CD14-positive monocyte (primary cell): ENCODE data around the gene OSCAR. TPM values are rescaled to one million over a fixed set of nuclear protein-coding genes. Genes with fewer than 3 reads are reported as not detected.

ENCODE experiments used
- DNase-seq, 3 donors: peaks; one replicate each; pipeline ENCODE4 v3.0.0-alpha.2; 2011 to 2022
- H2AFZ ChIP-seq: 2 replicates; pipeline ENCODE4 v1.6.0; 2012; ENCODE audit warnings: mild to moderate bottlenecking, low read depth, low read length, inconsistent platforms; ENCODE audit not compliant: insufficient read depth, poor library complexity, severe bottlenecking
- H3K27ac ChIP-seq, 2 donors: 1 replicate in 1 of 2; 2 replicates in 1 of 2; pipeline ENCODE4 v1.5.1; 2012 to 2013; ENCODE audit warnings: low read length in 2 of 2, control low read depth in 1 of 2, inconsistent platforms in 1 of 2, low read depth in 1 of 2, mild to moderate bottlenecking in 1 of 2
- H3K27me3 ChIP-seq, 2 donors: one replicate each; pipeline versions ENCODE4 v1.6.0 to v1.6.1; 2011 to 2013; ENCODE audit warnings: low read length in 2 of 2; ENCODE audit not compliant: control insufficient read depth in 2 of 2, insufficient read depth in 2 of 2
- H3K36me3 ChIP-seq, 2 donors: replicated peaks in 1 of 2; 1 replicate in 1 of 2; 2 replicates in 1 of 2; pipeline versions ENCODE4 v1.5.1 to v1.6.1; 2012 to 2013; ENCODE audit warnings: low read length in 2 of 2, control low read depth in 1 of 2, inconsistent platforms in 1 of 2, mild to moderate bottlenecking in 1 of 2; ENCODE audit not compliant: insufficient read depth in 2 of 2, control insufficient read depth in 1 of 2
- H3K4me1 ChIP-seq, 2 donors: 1 replicate in 1 of 2; 2 replicates in 1 of 2; pipeline versions ENCODE4 v1.5.1 to v1.6.1; 2012 to 2013; ENCODE audit warnings: low read length in 2 of 2, control low read depth in 1 of 2, inconsistent platforms in 1 of 2, mild to moderate bottlenecking in 1 of 2, moderate library complexity in 1 of 2; ENCODE audit not compliant: insufficient read depth in 2 of 2, control insufficient read depth in 1 of 2
- H3K4me2 ChIP-seq: replicated peaks from 2 replicates; pipeline ENCODE3; 2012; ENCODE audit warnings: low read length, moderate library complexity, mild to moderate bottlenecking; ENCODE audit not compliant: poor library complexity, severe bottlenecking; ENCODE audit errors: extremely low read depth
- H3K4me3 ChIP-seq, 3 experiments: fragments of 200-600 bp in 1 of 3; sonication (generic) in 1 of 3; replicated peaks in 1 of 3; 1 replicate in 2 of 3; 2 replicates in 1 of 3; pipeline ENCODE4 v1.5.1; 2011 to 2013; ENCODE audit warnings: low read length in 3 of 3, mild to moderate bottlenecking in 3 of 3, control low read depth in 2 of 3, low read depth in 2 of 3, inconsistent platforms in 1 of 3, moderate library complexity in 1 of 3
- H3K79me2 ChIP-seq: 2 replicates; pipeline ENCODE4 v1.6.0; 2012; ENCODE audit warnings: mild to moderate bottlenecking, control low read depth, inconsistent platforms, low read length, moderate library complexity; ENCODE audit not compliant: insufficient read depth
- H3K9ac ChIP-seq: 2 replicates; pipeline ENCODE4 v1.6.0; 2017; ENCODE audit warnings: low read length, mild to moderate bottlenecking; ENCODE audit not compliant: insufficient read depth, poor library complexity, severe bottlenecking
- H3K9me3 ChIP-seq, 2 donors: replicated peaks in 1 of 2; 1 replicate in 1 of 2; 2 replicates in 1 of 2; pipeline versions ENCODE4 v1.5.1 to v1.6.1; 2012 to 2013; ENCODE audit warnings: low read length in 2 of 2, control low read depth in 1 of 2; ENCODE audit not compliant: control insufficient read depth in 1 of 2, insufficient read depth in 1 of 2
- H4K20me1 ChIP-seq: 2 replicates; pipeline ENCODE4 v1.6.0; 2012; ENCODE audit warnings: mild to moderate bottlenecking, low read length, control low read depth, moderate library complexity; ENCODE audit not compliant: insufficient read depth
- H3K27ac Mint-ChIP-seq, 7 donors: one replicate each; pipeline ENCODE4 v1.8.0; 2020; ENCODE audit warnings: mild to moderate bottlenecking in 7 of 7, mixed read lengths in 7 of 7, moderate library complexity in 6 of 7, inconsistent platforms in 2 of 7
- H3K27me3 Mint-ChIP-seq, 3 donors: one replicate each; pipeline ENCODE4 v1.8.0; 2021 to 2022; ENCODE audit warnings: low read depth in 3 of 3, mild to moderate bottlenecking in 3 of 3, mixed read lengths in 3 of 3, moderate library complexity in 3 of 3, inconsistent platforms in 1 of 3
- H3K36me3 Mint-ChIP-seq, 2 donors: one replicate each; pipeline ENCODE4 v1.8.0; 2020; ENCODE audit warnings: mixed read lengths in 2 of 2, inconsistent platforms in 1 of 2, mild to moderate bottlenecking in 1 of 2
- H3K4me1 Mint-ChIP-seq: one replicate; pipeline ENCODE4 v1.8.0; 2020; ENCODE audit warnings: mild to moderate bottlenecking, mixed read lengths
- H3K4me3 Mint-ChIP-seq, 2 donors: one replicate each; pipeline ENCODE4 v1.8.0; 2020; ENCODE audit warnings: mild to moderate bottlenecking in 2 of 2, mixed read lengths in 2 of 2, moderate library complexity in 1 of 2
- H3K9me3 Mint-ChIP-seq, 7 donors: one replicate each; pipeline ENCODE4 v1.8.0; 2020 to 2022; ENCODE audit warnings: mixed read lengths in 7 of 7, mild to moderate bottlenecking in 6 of 7, moderate library complexity in 6 of 7, inconsistent platforms in 2 of 7
- WGBS: methylation state at CpG from one replicate; pipeline ENCODE4 v1.1.5; 2013; ENCODE audit warnings: missing lambda C conversion rate; ENCODE audit not compliant: insufficient coverage; 5-methylcytosine and 5-hydroxymethylcytosine counted together
- intact Hi-C, 2 donors: fragments of 100-400 bp; cut with micrococcal nuclease; formaldehyde crosslinking; loops; one replicate each; pipeline versions ENCODE4 v1.15.0 to v1.15.1; 2023
- polyA plus RNA-seq, 3 donors: library from polyadenylated mRNA; depleted of rRNA in 1 of 3; unstranded in 2 of 3; stranded (reverse) in 1 of 3; fragments of 300-500 nt in 2 of 3; fragments of >200 nt in 1 of 3; fragmentation: Illumina TruSeq in 2 of 3; gene quantifications; 1 replicate in 2 of 3; 2 replicates in 1 of 3; pipeline ENCODE4 v1.2.3, GENCODE V29; 2012 to 2021
- TF ChIP-seq, protein P1 (sequence below): fragments of 200-600 bp; IDR thresholded peaks from one replicate; pipeline ENCODE4 v1.8.0; 2022; ENCODE audit warnings: antibody characterized with exemption, mild to moderate bottlenecking

Gene OSCAR
- polyA plus RNA-seq, 3 donors = 81.4 to 270 (median 126) TPM

DNA sequence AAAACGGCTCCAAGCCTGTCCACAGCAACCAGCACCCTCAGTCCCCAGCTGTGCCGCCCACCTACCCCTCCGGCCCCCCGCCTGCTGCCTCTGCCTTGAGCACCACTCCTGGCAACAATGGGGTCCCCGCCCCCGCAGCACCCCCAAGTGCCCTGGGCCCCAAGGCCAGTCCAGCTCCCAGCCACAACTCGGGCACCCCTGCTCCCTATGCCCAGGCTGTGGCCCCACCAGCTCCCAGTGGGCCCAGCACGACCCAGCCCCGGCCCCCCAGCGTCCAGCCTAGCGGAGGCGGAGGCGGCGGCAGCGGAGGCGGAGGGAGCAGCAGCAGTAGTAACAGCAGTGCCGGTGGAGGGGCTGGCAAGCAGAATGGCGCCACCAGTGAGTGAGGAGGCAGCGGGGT lies 47.6 kb upstream of the OSCAR start:
- intact Hi-C loops = no loop called here
- Histone ChIP-seq H3K4me2 (no peak overlapping the region), H3K4me1 (no peaks in the 10 kb centered on the region), H2AFZ (no peak overlapping the region), H3K79me2 (peaks cover 3% of the 10 kb centered on the region), H3K9ac (no peak overlapping the region), H3K36me3 (peaks cover 92 to 99% of the 10 kb centered on the region in 2 donors), H3K27me3 (no peaks in the 10 kb centered on the region), H4K20me1 (peaks cover 82% of the 10 kb centered on the region), H3K9me3 (no peaks in the 10 kb centered on the region), H3K4me3 (no peak overlapping the region), H3K27ac (no peak overlapping the region)
- no peak for DNase-seq
- peaks cover 85 to 95% of the 10 kb centered on the region in 2 donors for H3K36me3 Mint-ChIP-seq
- 94% methylated on average over 18 of the region's 19 CpGs for WGBS
- H3K27me3 Mint-ChIP-seq = peaks cover 0 to 2% (median 0%) of the 10 kb centered on the region in 3 donors
- no peak overlapping the region for H3K4me3 Mint-ChIP-seq
- H3K4me1 Mint-ChIP-seq = no peaks in the 10 kb centered on the region
- TF ChIP-seq, protein P1, sequence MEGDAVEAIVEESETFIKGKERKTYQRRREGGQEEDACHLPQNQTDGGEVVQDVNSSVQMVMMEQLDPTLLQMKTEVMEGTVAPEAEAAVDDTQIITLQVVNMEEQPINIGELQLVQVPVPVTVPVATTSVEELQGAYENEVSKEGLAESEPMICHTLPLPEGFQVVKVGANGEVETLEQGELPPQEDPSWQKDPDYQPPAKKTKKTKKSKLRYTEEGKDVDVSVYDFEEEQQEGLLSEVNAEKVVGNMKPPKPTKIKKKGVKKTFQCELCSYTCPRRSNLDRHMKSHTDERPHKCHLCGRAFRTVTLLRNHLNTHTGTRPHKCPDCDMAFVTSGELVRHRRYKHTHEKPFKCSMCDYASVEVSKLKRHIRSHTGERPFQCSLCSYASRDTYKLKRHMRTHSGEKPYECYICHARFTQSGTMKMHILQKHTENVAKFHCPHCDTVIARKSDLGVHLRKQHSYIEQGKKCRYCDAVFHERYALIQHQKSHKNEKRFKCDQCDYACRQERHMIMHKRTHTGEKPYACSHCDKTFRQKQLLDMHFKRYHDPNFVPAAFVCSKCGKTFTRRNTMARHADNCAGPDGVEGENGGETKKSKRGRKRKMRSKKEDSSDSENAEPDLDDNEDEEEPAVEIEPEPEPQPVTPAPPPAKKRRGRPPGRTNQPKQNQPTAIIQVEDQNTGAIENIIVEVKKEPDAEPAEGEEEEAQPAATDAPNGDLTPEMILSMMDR = no peak
- peak overlapping the region in 1 of 7 donors; percentile 6 for H3K27ac Mint-ChIP-seq
- H3K9me3 Mint-ChIP-seq = no peaks in the 10 kb centered on the region

DNA sequence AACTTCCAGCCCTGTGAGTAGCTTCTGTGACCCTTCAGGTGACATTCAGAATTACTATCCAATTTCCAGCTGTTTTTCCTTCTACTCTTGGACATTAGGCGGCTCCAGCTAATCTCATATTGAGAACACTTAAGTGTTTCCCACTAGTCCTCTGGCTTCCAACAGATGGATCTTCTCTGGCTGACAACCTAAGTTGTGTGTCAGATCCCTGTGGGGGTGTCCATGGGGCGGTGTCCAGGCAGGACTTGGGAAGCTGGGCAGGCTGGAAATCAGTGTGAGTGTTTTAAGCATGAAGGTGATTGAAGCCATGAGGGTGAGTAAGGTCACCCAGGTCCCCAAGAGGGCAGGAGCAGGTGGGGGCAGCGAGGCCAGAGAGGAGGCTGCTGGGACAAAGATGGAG lies 47.1 kb upstream of the OSCAR start:
- no peak overlapping the region for H3K4me3 Mint-ChIP-seq
- H3K9me3 ChIP-seq = no peaks in the 10 kb centered on the region
- peaks cover 8% of the 10 kb centered on the region for H3K79me2 ChIP-seq
- WGBS = 86% methylated on average over 1 of the region's 3 CpGs
- TF ChIP-seq, protein P1 = no peak
- peaks cover 82% of the 10 kb centered on the region for H4K20me1 ChIP-seq
- no peak overlapping the region for H3K4me3 ChIP-seq
- peaks cover 87 to 98% of the 10 kb centered on the region in 2 donors for H3K36me3 Mint-ChIP-seq
- no peak for DNase-seq
- H3K27ac ChIP-seq = no peak overlapping the region
- intact Hi-C loops = no loop called here
- H3K9me3 Mint-ChIP-seq = no peaks in the 10 kb centered on the region
- no peak overlapping the region for H3K9ac ChIP-seq
- peaks cover 93 to 99% of the 10 kb centered on the region in 2 donors for H3K36me3 ChIP-seq
- H2AFZ ChIP-seq = no peak overlapping the region
- H3K27me3 Mint-ChIP-seq = peaks cover 0 to 2% (median 0%) of the 10 kb centered on the region in 3 donors
- H3K4me1 ChIP-seq = no peaks in the 10 kb centered on the region
- H3K4me1 Mint-ChIP-seq = no peaks in the 10 kb centered on the region
- H3K27me3 ChIP-seq = no peaks in the 10 kb centered on the region
- peak overlapping the region in 2 of 7 donors; percentile 6 to 9 for H3K27ac Mint-ChIP-seq
- H3K4me2 ChIP-seq = no peak overlapping the region
